ENCODE data around the gene RRP1B. TPM values are rescaled to one million over a fixed set of nuclear protein-coding genes. Genes with fewer than 3 reads are reported as not detected.
"Not testable (repeated sequence)": the region's sequence is repeated elsewhere in the genome, so short reads cannot be mapped to it uniquely, and the experiment has no call there.

Gene RRP1B
- polyA plus RNA-seq, 1 donor from 2014 or later: 20.3 TPM

GRCh38 chr21:43697758-43698643 lies 38.6 kb downstream of the RRP1B start:
- H3K9me3 ChIP-seq (ENCODE audit: low read length): no peaks in the 10 kb centered on the region
- H2AFZ ChIP-seq (ENCODE audit: low read depth, low read length): no peak overlapping the region
- H3K27ac ChIP-seq (ENCODE audit: low read length): no peak overlapping the region
- no peak overlapping the region for H3K4me3 ChIP-seq (ENCODE audit: low read length)
- H3K4me2 ChIP-seq (ENCODE audit: low read length): no peak overlapping the region
- no peaks in the 10 kb centered on the region for H3K9me2 ChIP-seq (ENCODE audit: insufficient read depth, low read length)
- no peaks in the 10 kb centered on the region for H4K20me1 ChIP-seq (ENCODE audit: insufficient read depth)
- no peaks in the 10 kb centered on the region for H3F3A ChIP-seq (ENCODE audit: insufficient read depth, low read length, poor library complexity, severe bottlenecking)
- no peak for TF ChIP-seq CTCF (IDR thresholded peaks at IDR 0.05; ENCODE audit: poor library complexity, severe bottlenecking)
- TF ChIP-seq MXI1 (conservative IDR thresholded peaks at IDR 0.05; ENCODE audit: poor library complexity, severe bottlenecking): no peak
- no peak for TF ChIP-seq RAD21 (conservative IDR thresholded peaks at IDR 0.05)
- no peak for TF ChIP-seq TAF1 (IDR thresholded peaks at IDR 0.05; ENCODE audit: low read depth)
- no peak for TF ChIP-seq SMC3 (conservative IDR thresholded peaks at IDR 0.05; ENCODE audit: poor library complexity)
- no peak for TF ChIP-seq EP300 (conservative IDR thresholded peaks at IDR 0.05; ENCODE audit: poor library complexity, severe bottlenecking)
- TF ChIP-seq POLR2AphosphoS5 (IDR thresholded peaks at IDR 0.05): no peak
- TF ChIP-seq EZH2 (IDR thresholded peaks at IDR 0.05; ENCODE audit: borderline replicate concordance, insufficient read depth, low read length, poor library complexity, severe bottlenecking): no peak
- TF ChIP-seq REST (IDR thresholded peaks at IDR 0.05; ENCODE audit: borderline replicate concordance): no peak
- H3K9ac ChIP-seq (ENCODE audit: low read length): no peak overlapping the region
- no peaks in the 10 kb centered on the region for H3K27me3 ChIP-seq (ENCODE audit: insufficient read depth, low read depth, low read length)
- H3K36me3 ChIP-seq (ENCODE audit: insufficient read depth, low read length): no peaks in the 10 kb centered on the region
- H3K79me2 ChIP-seq (replicated peaks; ENCODE audit: insufficient read depth, low read length): no peaks in the 10 kb centered on the region

- not testable (repeated sequence) for H3K9me3 ChIP-seq (ENCODE audit: low read length); H3K27ac ChIP-seq (ENCODE audit: low read length); H3K27me3 ChIP-seq (ENCODE audit: insufficient read depth, low read depth, low read length); H3K4me3 ChIP-seq (ENCODE audit: low read length); H3K9me2 ChIP-seq (ENCODE audit: insufficient read depth, low read length); H3K9ac ChIP-seq (ENCODE audit: low read length); H3K79me2 ChIP-seq (replicated peaks; ENCODE audit: insufficient read depth, low read length); H3K36me3 ChIP-seq (ENCODE audit: insufficient read depth, low read length); H3K4me2 ChIP-seq (ENCODE audit: low read length); H2AFZ ChIP-seq (ENCODE audit: low read depth, low read length); H4K20me1 ChIP-seq (ENCODE audit: insufficient read depth); H3F3A ChIP-seq (ENCODE audit: insufficient read depth, low read length, poor library complexity, severe bottlenecking)
Measured at GRCh38 chr21:43699492-43699777, 40.1 kb downstream of the RRP1B start.
